ENCODE results near the gene VPS35L. TPM values are rescaled to one million over a fixed set of nuclear protein-coding genes. Genes with fewer than 3 reads are reported as not detected.

The VPS35L gene
- total RNA-seq, 1 donor from 2014 or later = 59.3 TPM

- Mint-ChIP-seq H3K36me3 (peaks cover 42% of the 10 kb centered on the region), H3K27ac (no peak overlapping the region)
Observed at GRCh38 chr16:19515757-19516156, 39.7 kb upstream of the VPS35L start.

GRCh38 chr16:19517424-19518089, 37.9 kb upstream of the VPS35L start:
- H3K27ac Mint-ChIP-seq = no peak overlapping the region
- TF ChIP-seq CTCF (IDR thresholded peaks at IDR 0.05; ENCODE audit: unreplicated experiment) = no peak
- H3K9me3 Mint-ChIP-seq = peaks cover 12% of the 10 kb centered on the region
- peaks cover 32% of the 10 kb centered on the region for H3K4me1 Mint-ChIP-seq
- H3K27me3 Mint-ChIP-seq (ENCODE audit: low read depth) = no peaks in the 10 kb centered on the region
- H3K4me3 Mint-ChIP-seq = no peak overlapping the region
- peaks cover 34% of the 10 kb centered on the region for H3K36me3 Mint-ChIP-seq
- DNase-seq (ENCODE audit: low spot score in 2 of 2, unreplicated experiment in 2 of 2) = no peak

More at GRCh38 chr16:19515757-19516156, 39.7 kb upstream of the VPS35L start:
- Mint-ChIP-seq H3K27me3 (ENCODE audit: low read depth) (no peaks in the 10 kb centered on the region), H3K4me1 (peaks cover 19% of the 10 kb centered on the region), H3K4me3 (no peak overlapping the region), H3K9me3 (peaks cover 15% of the 10 kb centered on the region)
- no peak for DNase-seq (ENCODE audit: low spot score in 2 of 2, unreplicated experiment in 2 of 2)
- no peak for TF ChIP-seq CTCF (IDR thresholded peaks at IDR 0.05; ENCODE audit: unreplicated experiment)

- H3K9me3 Mint-ChIP-seq = peaks cover 3% of the 10 kb centered on the region
- no peak overlapping the region for H3K4me3 Mint-ChIP-seq
- no peak for DNase-seq (ENCODE audit: low spot score in 2 of 2, unreplicated experiment in 2 of 2)
- H3K4me1 Mint-ChIP-seq = peaks cover 32% of the 10 kb centered on the region
- no peak overlapping the region for H3K27ac Mint-ChIP-seq
- TF ChIP-seq CTCF (IDR thresholded peaks at IDR 0.05; ENCODE audit: unreplicated experiment) = no peak
- H3K36me3 Mint-ChIP-seq = peaks cover 25% of the 10 kb centered on the region
- no peaks in the 10 kb centered on the region for H3K27me3 Mint-ChIP-seq (ENCODE audit: low read depth)
Observed at GRCh38 chr16:19518388-19518787, 37.1 kb upstream of the VPS35L start.

- H3K27ac Mint-ChIP-seq = peak overlapping the region; percentile 95
- DNase-seq (ENCODE audit: low spot score in 2 of 2, unreplicated experiment in 2 of 2) = no peak
Observed at GRCh38 chr16:19520861-19521331, 34.6 kb upstream of the VPS35L start.

GRCh38 chr16:19521471-19522396, 33.8 kb upstream of the VPS35L start, which contains the start of gene GDE1:
GDE1 (minus strand) TSS chr16:19522098; CDS start chr16:19521964, 134 bp downstream.
- Mint-ChIP-seq H3K27me3 (ENCODE audit: low read depth) (no peaks in the 10 kb centered on the region), H3K4me1 (peaks cover 45% of the 10 kb centered on the region), H3K36me3 (peaks cover 8% of the 10 kb centered on the region), H3K9me3 (no peaks in the 10 kb centered on the region), H3K27ac (peak within 1 kb of the TSS; percentile 95), H3K4me3 (peak within 1 kb of the TSS; percentile 92)
- peak; percentile 90 to 95 for DNase-seq (ENCODE audit: low spot score in 2 of 2, unreplicated experiment in 2 of 2)
- no peak for TF ChIP-seq CTCF (IDR thresholded peaks at IDR 0.05; ENCODE audit: unreplicated experiment)

More at GRCh38 chr16:19520861-19521331, 34.6 kb upstream of the VPS35L start:
- no peak for TF ChIP-seq CTCF (IDR thresholded peaks at IDR 0.05; ENCODE audit: unreplicated experiment)
- Mint-ChIP-seq H3K36me3 (peaks cover 10% of the 10 kb centered on the region), H3K9me3 (no peaks in the 10 kb centered on the region), H3K4me1 (peaks cover 45% of the 10 kb centered on the region), H3K4me3 (peak overlapping the region; percentile 92), H3K27me3 (ENCODE audit: low read depth) (no peaks in the 10 kb centered on the region)

All from mesothelial cell of epicardium (in vitro differentiated cells).